Activated naive CD8-positive, alpha-beta T cell treated with anti-CD3 and anti-CD28 coated beads, Interleukin-2, amount 50 U/mL, for 16 hours (primary cell): ENCODE results near the gene IGF2R.
"Not testable (repeated sequence)": the region's sequence is repeated elsewhere in the genome, so short reads cannot be mapped to it uniquely, and the experiment has no call there.

ENCODE experiments used
- DNase-seq: peaks from one replicate; pipeline ENCODE4 v3.0.0-alpha.2; 2020; ENCODE audit warnings: low read depth, low spot score

Gene IGF2R

DNA sequence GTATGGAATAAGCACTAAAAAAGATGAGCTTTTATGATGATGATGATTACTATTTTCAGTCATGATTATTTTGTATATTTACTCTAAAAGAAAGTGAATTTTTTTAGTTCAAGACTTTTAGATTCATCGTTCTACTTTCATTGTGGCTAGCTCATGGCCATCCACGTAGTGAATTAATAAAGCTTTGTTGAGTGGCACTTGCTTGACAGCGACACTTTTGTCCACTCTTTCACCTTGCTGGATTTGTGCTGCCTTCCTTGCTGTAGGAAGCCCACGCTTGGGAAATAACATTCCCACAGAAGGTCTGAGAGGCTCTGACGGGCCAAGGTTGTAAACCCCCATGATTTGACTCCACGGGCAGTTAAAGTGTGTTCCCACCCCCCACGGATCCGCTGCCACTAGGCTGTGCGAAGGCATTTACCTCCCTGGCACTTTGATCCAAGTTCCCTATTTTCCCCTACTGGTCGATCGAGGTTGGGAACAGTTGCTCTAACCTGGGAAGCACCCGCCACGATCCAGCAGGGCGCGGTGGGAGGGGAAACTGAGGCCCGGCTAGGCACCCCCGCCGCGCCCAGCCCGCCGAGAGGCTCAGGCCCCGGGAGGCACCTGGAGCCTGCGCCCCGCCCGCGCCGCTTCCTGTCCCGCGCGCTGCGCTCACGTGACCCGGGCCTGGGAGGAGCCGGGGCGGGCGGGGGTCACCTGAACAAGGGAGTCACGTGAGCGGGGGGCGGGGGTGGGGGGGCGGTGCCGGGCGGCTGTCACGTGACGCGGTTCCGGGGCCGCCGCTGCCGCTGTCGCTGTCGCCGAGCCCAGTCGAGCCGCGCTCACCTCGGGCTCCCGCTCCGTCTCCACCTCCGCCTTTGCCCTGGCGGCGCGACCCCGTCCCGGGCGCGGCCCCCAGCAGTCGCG is at the start of gene IGF2R:
Gene IGF2R, plus strand, starts transcription at position 788 of the 909 bp plus-strand sequence. CDS start 165 bp downstream, outside the sequence.
- peak; percentile 88 for DNase-seq

DNA sequence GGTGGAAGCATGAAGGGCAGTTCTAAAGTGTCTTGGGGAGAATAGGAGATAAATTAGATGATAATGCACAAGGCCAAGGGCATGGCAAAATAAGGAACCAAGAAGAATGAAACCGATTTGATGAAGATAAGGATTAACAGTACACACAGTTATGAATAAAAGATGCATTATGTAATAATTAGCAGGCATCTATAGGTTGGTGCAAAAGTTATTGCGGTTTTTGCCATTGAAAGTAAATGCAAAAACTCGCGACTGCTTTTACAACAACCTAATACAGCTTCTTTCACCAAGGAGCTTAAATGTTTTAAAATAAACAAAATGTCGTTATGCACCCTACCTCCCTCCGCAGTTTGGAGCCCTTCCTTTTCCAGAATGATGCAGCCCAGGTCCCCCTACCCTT is 49.1 kb upstream of the IGF2R start:
- DNase-seq = no peak

- not testable (repeated sequence) for DNase-seq
Measured at GRCh38 chr6:159924150-159924549, 44.7 kb upstream of the IGF2R start.

DNA sequence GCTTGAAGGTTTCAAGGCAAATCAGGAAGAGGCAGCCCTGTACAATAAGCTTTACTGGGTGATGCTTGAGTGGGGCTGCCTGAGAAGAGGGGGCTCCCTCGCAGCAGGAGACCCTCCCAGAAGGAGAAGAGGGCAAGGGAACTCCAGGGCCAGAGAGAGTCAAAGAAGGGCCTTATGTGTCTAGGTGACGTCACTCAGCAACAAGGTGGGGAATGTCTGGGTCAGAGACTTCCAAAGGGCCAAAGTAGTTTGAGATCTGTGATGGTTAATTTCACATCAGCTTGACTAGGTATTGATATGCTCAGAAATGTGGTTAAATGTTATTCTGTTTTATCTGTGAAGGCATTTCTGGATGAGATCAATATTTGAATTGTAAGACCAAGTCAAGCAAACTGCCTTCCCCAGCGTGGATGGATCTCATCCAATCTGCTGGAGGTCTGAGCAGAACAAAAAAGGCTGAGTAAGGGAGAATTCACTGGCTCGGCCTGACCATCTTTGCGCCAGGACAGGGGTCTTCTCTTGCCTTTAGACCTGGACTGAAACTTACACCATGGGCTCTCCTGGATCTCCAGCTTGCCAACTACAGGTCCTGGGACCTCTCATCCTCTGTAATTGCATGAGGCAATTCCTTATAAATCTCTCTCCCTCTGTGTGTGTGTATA is 42.2 kb upstream of the IGF2R start:
- DNase-seq = no peak

- no peak for DNase-seq
Measured at GRCh38 chr6:159929819-159930218, 39.1 kb upstream of the IGF2R start.

DNA sequence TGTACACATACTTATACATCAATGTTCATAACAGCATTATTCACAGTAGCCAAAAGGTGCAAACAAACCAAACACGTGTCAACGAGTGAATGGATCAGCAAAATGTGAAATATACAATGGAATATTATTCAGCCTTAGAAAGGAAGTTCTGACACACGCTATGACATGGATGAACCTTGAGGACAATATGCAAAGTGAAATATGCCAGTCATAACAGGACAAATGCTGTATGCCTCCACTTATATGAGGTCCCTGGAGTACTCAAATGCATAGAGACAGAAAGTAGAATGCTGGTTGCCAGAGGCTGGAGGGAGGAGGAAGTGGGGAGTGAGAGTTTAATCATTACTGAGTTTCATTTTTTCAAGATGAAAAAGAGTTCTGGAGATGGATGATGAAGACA is 37.8 kb upstream of the IGF2R start:
- DNase-seq = no peak

GRCh38 chr6:159931846-159932245 is 37.0 kb upstream of the IGF2R start:
- no peak for DNase-seq

DNA sequence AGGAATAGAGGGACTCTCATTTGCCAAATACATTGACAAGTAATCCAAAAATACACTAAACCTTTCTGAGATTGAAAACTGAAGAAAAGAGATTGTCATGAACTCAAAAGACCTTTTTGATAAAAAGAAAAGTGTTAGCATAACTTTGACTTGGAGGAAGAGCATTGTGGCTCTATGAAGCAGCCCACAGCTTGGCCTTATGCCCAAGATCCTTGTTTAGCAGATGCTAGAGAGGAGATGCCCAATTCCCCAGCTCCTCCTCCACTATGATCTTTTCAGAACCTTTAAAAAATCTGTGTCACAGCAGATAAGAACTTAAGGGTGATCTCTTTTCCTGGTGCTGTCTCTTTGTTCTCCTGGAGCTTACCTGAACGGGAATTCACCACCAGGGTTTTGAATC is 35.8 kb upstream of the IGF2R start:
- no peak for DNase-seq

DNA sequence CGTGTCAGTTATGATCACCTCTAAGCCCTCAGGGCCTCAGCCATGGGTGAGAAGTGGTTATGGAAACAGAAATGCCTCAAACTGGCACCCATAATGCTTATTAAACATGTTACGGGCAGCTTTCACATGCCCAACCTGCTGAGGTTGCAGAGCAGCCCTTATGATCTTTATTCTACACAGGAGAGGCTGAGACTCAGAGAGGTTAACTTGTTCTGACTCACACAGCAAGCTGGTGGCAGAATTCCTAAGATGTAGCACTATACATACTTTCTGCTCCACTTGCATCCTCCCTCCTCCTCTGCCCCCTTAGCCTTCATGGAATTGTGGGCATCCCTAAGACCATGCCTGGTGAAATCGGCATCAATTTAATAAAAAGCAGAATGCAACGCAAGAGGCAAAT is 34.7 kb upstream of the IGF2R start:
- DNase-seq = no peak

DNA sequence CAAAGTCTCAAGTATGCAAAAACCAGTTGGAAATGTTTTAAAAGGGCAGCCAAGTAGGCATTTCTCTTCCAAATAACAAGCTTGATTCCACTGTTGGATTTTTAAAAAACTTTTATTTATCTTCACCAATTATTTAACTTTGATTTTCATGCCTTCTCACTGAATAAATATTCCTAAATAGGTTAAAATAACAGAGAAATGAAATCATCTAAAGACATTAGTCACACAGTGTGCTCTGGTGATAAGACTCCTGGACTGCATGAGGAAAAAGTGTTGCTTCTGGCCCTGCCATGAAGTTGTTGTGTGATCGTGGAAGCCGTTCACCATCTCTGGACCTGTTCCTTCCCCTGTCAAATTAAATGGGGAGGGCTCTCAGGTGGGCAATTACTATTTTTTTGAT is 33.8 kb upstream of the IGF2R start:
- no peak for DNase-seq

DNA sequence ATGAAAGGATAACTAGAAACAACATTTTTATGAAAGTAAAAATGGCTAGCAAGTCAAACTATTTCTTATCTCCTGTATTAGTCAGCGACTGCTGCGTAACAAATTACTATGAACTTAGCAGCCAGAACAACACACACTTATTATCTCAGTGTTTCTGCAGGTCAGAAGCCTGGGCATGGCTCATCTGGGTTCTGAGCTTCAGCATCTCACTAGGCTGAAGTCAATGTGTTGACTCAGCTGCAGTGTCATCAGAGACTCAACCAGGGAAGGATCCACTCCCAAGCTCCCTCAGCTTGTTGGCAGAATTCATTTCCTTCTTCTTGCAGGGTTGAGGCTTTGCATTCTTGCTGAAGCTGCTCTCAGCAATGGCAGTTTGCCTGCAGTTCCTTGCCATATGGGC is 33.2 kb upstream of the IGF2R start:
- DNase-seq = no peak

- DNase-seq = no peak
Measured at GRCh38 chr6:159939591-159940016, 29.3 kb upstream of the IGF2R start.

GRCh38 chr6:159941286-159942113 is 27.4 kb upstream of the IGF2R start:
- DNase-seq = no peak

GRCh38 chr6:159943101-159943632 is 25.7 kb upstream of the IGF2R start:
- no peak for DNase-seq

DNA sequence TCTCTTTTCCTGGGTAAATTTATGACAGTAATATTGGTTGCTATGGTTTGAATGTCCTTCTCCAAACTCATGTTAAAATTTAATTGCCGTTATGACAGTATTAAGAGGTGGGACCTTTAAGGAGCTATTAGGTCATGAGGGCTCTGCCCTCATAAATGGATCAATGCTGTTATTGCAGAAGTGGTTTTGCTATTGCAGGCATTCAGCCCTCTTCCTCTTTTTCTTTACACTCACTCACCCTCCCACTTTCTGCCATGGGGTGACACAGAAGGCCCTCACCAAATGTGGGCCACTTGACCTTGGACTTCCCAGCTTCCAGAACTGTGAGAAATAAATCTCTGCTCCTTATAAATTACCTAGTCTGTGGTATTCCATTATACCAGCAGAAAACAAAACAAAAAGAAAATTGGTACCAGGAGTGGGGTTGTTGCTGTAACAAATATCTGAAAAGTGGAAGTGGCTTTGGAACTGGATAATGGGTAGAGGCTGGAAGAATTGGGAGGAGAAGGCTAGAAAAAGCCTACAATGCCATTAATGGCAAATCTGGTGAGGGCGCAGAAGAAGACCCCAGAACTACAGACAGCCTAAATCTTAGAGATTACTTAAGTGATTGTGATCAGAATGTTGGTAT is 24.8 kb upstream of the IGF2R start:
- DNase-seq = no peak

DNA sequence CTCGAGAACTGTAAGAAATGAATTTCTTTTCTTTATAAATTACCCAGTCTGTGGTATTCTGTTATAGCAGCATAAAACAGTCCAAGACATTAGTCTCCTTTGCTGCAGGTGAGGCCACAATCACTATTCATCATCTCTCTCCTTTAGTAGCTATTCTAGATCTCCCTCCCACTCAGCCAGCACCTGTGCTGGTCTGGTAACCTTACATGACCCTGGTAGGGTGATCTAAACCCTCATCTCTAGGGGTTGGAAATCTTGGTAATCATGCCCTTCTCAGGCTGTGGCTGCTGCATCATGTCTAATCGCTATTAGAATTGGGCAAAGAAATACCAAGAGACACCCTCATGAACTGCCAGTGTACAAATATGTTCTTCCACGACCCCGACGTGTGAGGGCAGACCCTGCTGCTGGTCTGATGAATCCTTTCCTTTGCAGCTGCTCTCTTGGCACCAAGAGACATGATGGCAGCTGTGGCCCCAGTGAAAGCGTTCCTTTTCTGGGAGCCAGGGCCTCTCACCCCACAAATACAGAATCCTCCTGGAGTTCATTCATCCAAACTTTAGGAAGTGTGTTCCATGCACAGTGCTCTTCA is 23.0 kb upstream of the IGF2R start:
- no peak for DNase-seq

- no peak for DNase-seq
Measured at GRCh38 chr6:159946912-159947311, 22.0 kb upstream of the IGF2R start.

- no peak for DNase-seq
Measured at GRCh38 chr6:159948199-159948598, 20.7 kb upstream of the IGF2R start.

DNA sequence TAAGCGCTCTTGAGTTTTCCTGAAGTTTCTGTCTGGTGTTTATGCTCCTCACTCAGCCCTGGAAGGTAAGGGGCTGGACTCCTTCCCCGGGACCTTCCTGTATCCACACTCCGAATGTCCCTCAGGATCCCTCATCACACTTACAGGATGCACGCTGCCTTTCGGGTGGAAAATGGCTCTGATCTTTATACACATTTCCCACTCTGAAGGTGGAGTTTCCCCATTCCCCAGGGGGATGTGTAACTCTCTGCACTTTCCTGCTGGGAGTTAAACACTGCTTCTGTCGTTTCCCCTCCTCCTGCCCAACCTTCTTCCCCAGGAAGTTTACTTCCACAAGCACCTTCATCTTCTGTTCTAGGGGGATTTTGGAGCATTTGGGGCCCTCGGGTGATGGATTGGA is 17.1 kb upstream of the IGF2R start:
- no peak for DNase-seq

- DNase-seq = no peak
Measured at GRCh38 chr6:159952289-159953005, 16.4 kb upstream of the IGF2R start.
